Measurements from ENCODE around the gene MANEAL.

MANEAL gene

GRCh38 chr1:37813529-37814145, 20.0 kb downstream of the MANEAL start:
- Histone ChIP-seq H3K4me1 (ENCODE audit: control insufficient read depth in 1 of 2, insufficient read depth in 1 of 2, low read depth in 1 of 2, low read length in 1 of 2) (peaks cover 31 to 45% of the 10 kb centered on the region in 2 experiments), H3K36me3 (peaks cover 71% of the 10 kb centered on the region), H3K27me3 (no peaks in the 10 kb centered on the region), H3K9me3 (no peaks in the 10 kb centered on the region), H3K27ac (peak overlapping the region; percentile 93), H3K4me3 (ENCODE audit: low read depth in 1 of 2, low read length in 1 of 2) (no peak overlapping the region)
- no peak for TF ChIP-seq CTCF (IDR thresholded peaks at IDR 0.05)

GRCh38 chr1:37814252-37814651, 20.6 kb downstream of the MANEAL start:
- Histone ChIP-seq H3K9me3 (no peaks in the 10 kb centered on the region), H3K36me3 (peaks cover 77% of the 10 kb centered on the region), H3K4me1 (ENCODE audit: control insufficient read depth in 1 of 2, insufficient read depth in 1 of 2, low read depth in 1 of 2, low read length in 1 of 2) (peaks cover 25 to 39% of the 10 kb centered on the region in 2 experiments), H3K27ac (no peak overlapping the region), H3K27me3 (no peaks in the 10 kb centered on the region), H3K4me3 (ENCODE audit: low read depth in 1 of 2, low read length in 1 of 2) (no peak overlapping the region)
- TF ChIP-seq CTCF (IDR thresholded peaks at IDR 0.05): no peak

GRCh38 chr1:37817481-37817880, 23.8 kb downstream of the MANEAL start:
- peaks cover 10 to 11% of the 10 kb centered on the region in 2 experiments for H3K4me1 ChIP-seq (ENCODE audit: control insufficient read depth in 1 of 2, insufficient read depth in 1 of 2, low read depth in 1 of 2, low read length in 1 of 2)
- H3K27ac ChIP-seq: peak overlapping the region; percentile 27
- H3K4me3 ChIP-seq (ENCODE audit: low read depth in 1 of 2, low read length in 1 of 2): no peak overlapping the region
- H3K9me3 ChIP-seq: no peaks in the 10 kb centered on the region
- peaks cover 97% of the 10 kb centered on the region for H3K36me3 ChIP-seq
- H3K27me3 ChIP-seq: no peaks in the 10 kb centered on the region
- TF ChIP-seq CTCF (IDR thresholded peaks at IDR 0.05): no peak

- Histone ChIP-seq H3K27ac (no peak overlapping the region), H3K9me3 (no peaks in the 10 kb centered on the region), H3K4me3 (ENCODE audit: low read depth in 1 of 2, low read length in 1 of 2) (no peak overlapping the region), H3K4me1 (ENCODE audit: control insufficient read depth in 1 of 2, insufficient read depth in 1 of 2, low read depth in 1 of 2, low read length in 1 of 2) (peaks cover 15 to 16% of the 10 kb centered on the region in 2 experiments), H3K36me3 (peaks cover 88% of the 10 kb centered on the region), H3K27me3 (no peaks in the 10 kb centered on the region)
- TF ChIP-seq CTCF (IDR thresholded peaks at IDR 0.05): no peak
Observed at GRCh38 chr1:37821481-37821880, 27.8 kb downstream of the MANEAL start.

GRCh38 chr1:37822906-37823815, 29.5 kb downstream of the MANEAL start:
- no peak for TF ChIP-seq CTCF (IDR thresholded peaks at IDR 0.05)
- Histone ChIP-seq H3K36me3 (peaks cover 88% of the 10 kb centered on the region), H3K9me3 (no peaks in the 10 kb centered on the region), H3K4me1 (ENCODE audit: control insufficient read depth in 1 of 2, insufficient read depth in 1 of 2, low read depth in 1 of 2, low read length in 1 of 2) (peaks cover 15 to 16% of the 10 kb centered on the region in 2 experiments), H3K27me3 (no peaks in the 10 kb centered on the region), H3K4me3 (ENCODE audit: low read depth in 1 of 2, low read length in 1 of 2) (no peak overlapping the region), H3K27ac (peak overlapping the region; percentile 83)
